ENCODE data around the gene FCER2. TPM values are rescaled to one million over a fixed set of nuclear protein-coding genes. Genes with fewer than 3 reads are reported as not detected.

Gene FCER2
- total RNA-seq, 1 experiment from 2014 or later: 0.15 TPM

- no peak for ATAC-seq
- in situ Hi-C loops (cut with HindIII; ENCODE audit: low pct_unique_long_range_greater_than_20kb, low sequenced_read_pairs): no loop called here
Observed at GRCh38 chr19:7678971-7679751, 22.8 kb downstream of the FCER2 start.

DNA sequence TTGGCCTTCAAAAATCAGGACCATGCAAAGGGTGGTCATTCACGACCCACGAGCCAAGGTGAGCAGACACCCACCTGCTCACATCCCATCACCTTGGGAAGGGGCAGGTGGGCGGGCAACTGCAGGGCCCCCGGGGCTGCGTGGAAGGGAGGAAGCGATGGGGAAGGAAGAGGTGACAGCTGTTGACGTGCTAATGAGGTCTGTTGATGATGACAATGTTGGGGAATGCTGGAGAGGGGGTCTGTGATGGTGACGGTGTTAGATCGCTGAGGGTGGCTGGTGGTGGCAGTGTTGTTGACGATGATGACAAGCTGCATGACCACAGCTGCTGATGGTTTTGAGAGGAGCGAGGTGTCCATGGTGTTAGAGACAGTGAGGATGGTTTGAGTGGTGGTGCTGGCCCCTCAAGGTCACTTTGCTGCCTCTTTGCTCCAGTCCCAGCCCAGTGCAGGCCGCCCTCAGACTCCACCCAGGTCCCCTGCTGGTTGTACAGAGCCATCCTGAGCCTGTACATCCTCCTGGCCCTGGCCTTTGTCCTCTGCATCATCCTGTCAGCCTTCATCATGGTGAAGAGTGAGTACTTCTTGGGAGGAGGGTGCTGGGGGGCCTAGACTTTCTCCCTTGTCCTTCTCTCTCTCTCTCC, 24.1 kb downstream of the FCER2 start:
- DNase-seq (ENCODE audit: low read depth, low spot score) (no peak), ATAC-seq (no peak)
- CTCF ChIA-PET: no interaction called here
- Histone ChIP-seq H3K27ac (ENCODE audit: low read length) (no peak overlapping the region), H3K36me3 (ENCODE audit: control insufficient read depth, insufficient read depth, low read length) (no peaks in the 10 kb centered on the region; the same call in 1 of the 2 replicates), H3K9me3 (ENCODE audit: control insufficient read depth, insufficient read depth, low read depth, low read length) (no peaks in the 10 kb centered on the region), H3K4me3 (ENCODE audit: low read depth in 2 of 2, low read length in 2 of 2) (no peak overlapping the region), H3K27me3 (ENCODE audit: control insufficient read depth, insufficient read depth, low read length) (no peaks in the 10 kb centered on the region), H3K4me1 (ENCODE audit: control insufficient read depth, insufficient read depth, low read length) (no peaks in the 10 kb centered on the region; the same call in 1 of the 2 replicates)
- in situ Hi-C loops (cut with HindIII; ENCODE audit: low pct_unique_long_range_greater_than_20kb, low sequenced_read_pairs) (no loop called here), intact Hi-C loops (cut with micrococcal nuclease; ENCODE audit: unreplicated experiment) (no loop called here)
- no TSS peak for BruUV-seq (replicated peaks)
- POLR2A ChIA-PET: interaction anchor here (0.5 kb wide), 1 partner anchor 48 kb away, joined by 4 read pairs; the partner anchor contains the start of genes PET100 and XAB2
- TF ChIP-seq TCF7L2 (IDR thresholded peaks at IDR 0.05; ENCODE audit: low read depth, low read length) (no peak), SIN3A (IDR thresholded peaks at IDR 0.05; ENCODE audit: borderline replicate concordance, insufficient read depth, low read depth, low read length) (no peak), CTCF (IDR thresholded peaks at IDR 0.05) (no peak), POLR2AphosphoS5 (IDR thresholded peaks at IDR 0.05; ENCODE audit: low read depth, low read length) (no peak)
- TF ChIP-seq, protein P1, sequence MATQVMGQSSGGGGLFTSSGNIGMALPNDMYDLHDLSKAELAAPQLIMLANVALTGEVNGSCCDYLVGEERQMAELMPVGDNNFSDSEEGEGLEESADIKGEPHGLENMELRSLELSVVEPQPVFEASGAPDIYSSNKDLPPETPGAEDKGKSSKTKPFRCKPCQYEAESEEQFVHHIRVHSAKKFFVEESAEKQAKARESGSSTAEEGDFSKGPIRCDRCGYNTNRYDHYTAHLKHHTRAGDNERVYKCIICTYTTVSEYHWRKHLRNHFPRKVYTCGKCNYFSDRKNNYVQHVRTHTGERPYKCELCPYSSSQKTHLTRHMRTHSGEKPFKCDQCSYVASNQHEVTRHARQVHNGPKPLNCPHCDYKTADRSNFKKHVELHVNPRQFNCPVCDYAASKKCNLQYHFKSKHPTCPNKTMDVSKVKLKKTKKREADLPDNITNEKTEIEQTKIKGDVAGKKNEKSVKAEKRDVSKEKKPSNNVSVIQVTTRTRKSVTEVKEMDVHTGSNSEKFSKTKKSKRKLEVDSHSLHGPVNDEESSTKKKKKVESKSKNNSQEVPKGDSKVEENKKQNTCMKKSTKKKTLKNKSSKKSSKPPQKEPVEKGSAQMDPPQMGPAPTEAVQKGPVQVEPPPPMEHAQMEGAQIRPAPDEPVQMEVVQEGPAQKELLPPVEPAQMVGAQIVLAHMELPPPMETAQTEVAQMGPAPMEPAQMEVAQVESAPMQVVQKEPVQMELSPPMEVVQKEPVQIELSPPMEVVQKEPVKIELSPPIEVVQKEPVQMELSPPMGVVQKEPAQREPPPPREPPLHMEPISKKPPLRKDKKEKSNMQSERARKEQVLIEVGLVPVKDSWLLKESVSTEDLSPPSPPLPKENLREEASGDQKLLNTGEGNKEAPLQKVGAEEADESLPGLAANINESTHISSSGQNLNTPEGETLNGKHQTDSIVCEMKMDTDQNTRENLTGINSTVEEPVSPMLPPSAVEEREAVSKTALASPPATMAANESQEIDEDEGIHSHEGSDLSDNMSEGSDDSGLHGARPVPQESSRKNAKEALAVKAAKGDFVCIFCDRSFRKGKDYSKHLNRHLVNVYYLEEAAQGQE (IDR thresholded peaks at IDR 0.05; ENCODE audit: insufficient read depth in 1 of 2, low read depth in 2 of 2, low read length in 1 of 2): no peak

More at GRCh38 chr19:7678971-7679751, 22.8 kb downstream of the FCER2 start:
- no peak for TF ChIP-seq TCF7L2 (IDR thresholded peaks at IDR 0.05; ENCODE audit: low read depth, low read length)
- no peak; the same call in 1 of the 2 replicates for TF ChIP-seq CTCF (IDR thresholded peaks at IDR 0.05)
- TF ChIP-seq SIN3A (IDR thresholded peaks at IDR 0.05; ENCODE audit: borderline replicate concordance, insufficient read depth, low read depth, low read length): no peak
- TF ChIP-seq, protein P1 (IDR thresholded peaks at IDR 0.05; ENCODE audit: insufficient read depth in 1 of 2, low read depth in 2 of 2, low read length in 1 of 2): no peak
- no TSS peak for BruUV-seq (replicated peaks)
- no peaks in the 10 kb centered on the region for H3K9me3 ChIP-seq (ENCODE audit: control insufficient read depth, insufficient read depth, low read depth, low read length)
- intact Hi-C loops (cut with micrococcal nuclease; ENCODE audit: unreplicated experiment): no loop called here
- ChIA-PET POLR2A (no interaction called here), CTCF (no interaction called here)
- H3K4me1 ChIP-seq (ENCODE audit: control insufficient read depth, insufficient read depth, low read length): no peaks in the 10 kb centered on the region; the same call in 1 of the 2 replicates
- H3K36me3 ChIP-seq (ENCODE audit: control insufficient read depth, insufficient read depth, low read length): no peaks in the 10 kb centered on the region; the same call in 1 of the 2 replicates
- DNase-seq (ENCODE audit: low read depth, low spot score): no peak
- H3K27me3 ChIP-seq (ENCODE audit: control insufficient read depth, insufficient read depth, low read length): no peaks in the 10 kb centered on the region
- no peak overlapping the region for H3K4me3 ChIP-seq (ENCODE audit: low read depth in 2 of 2, low read length in 2 of 2)
- H3K27ac ChIP-seq (ENCODE audit: low read length): no peak overlapping the region
